Smooth muscle cell of the brain vasculature (primary cell): ENCODE measurements around the gene DENND6B.
"Not testable (repeated sequence)": the region's sequence is repeated elsewhere in the genome, so short reads cannot be mapped to it uniquely, and the experiment has no call there.

Experiments
- DNase-seq: peaks from one replicate; pipeline ENCODE4 v3.0.0-alpha.2; 2012; ENCODE audit warnings: low read depth, low spot score

Gene DENND6B

GRCh38 chr22:50339945-50340879 lies 13.4 kb upstream of the DENND6B start:
- no peak for DNase-seq

- no peak for DNase-seq
Observed at GRCh38 chr22:50338860-50339462, 12.1 kb upstream of the DENND6B start.

- no peak for DNase-seq
Observed at GRCh38 chr22:50338042-50338573, 11.3 kb upstream of the DENND6B start.

GRCh38 chr22:50337262-50338041 lies 10.6 kb upstream of the DENND6B start:
- no peak for DNase-seq

GRCh38 chr22:50334433-50334832 lies 7.6 kb upstream of the DENND6B start:
- DNase-seq: not testable (repeated sequence)

- DNase-seq: no peak
Observed at GRCh38 chr22:50329236-50329635, 2.4 kb upstream of the DENND6B start.

- no peak for DNase-seq
Observed at GRCh38 chr22:50327711-50328019, 853 bp upstream of the DENND6B start.

GRCh38 chr22:50326225-50326955 lies 422 bp downstream of the DENND6B start:
- no peak for DNase-seq

- no peak for DNase-seq
Observed at GRCh38 chr22:50325444-50326224, 1.2 kb downstream of the DENND6B start.

- no peak for DNase-seq
Observed at GRCh38 chr22:50323900-50324299, 2.9 kb downstream of the DENND6B start.

- DNase-seq: not testable (repeated sequence)
Observed at GRCh38 chr22:50322382-50323104, 4.3 kb downstream of the DENND6B start.

- DNase-seq: no peak
Observed at GRCh38 chr22:50320671-50321325, 6.0 kb downstream of the DENND6B start.

- DNase-seq: no peak
Observed at GRCh38 chr22:50320116-50320515, 6.7 kb downstream of the DENND6B start.

- no peak for DNase-seq
Observed at GRCh38 chr22:50319503-50319951, 7.3 kb downstream of the DENND6B start.

GRCh38 chr22:50318698-50319411 lies 8.0 kb downstream of the DENND6B start:
- no peak for DNase-seq

- DNase-seq: no peak
Observed at GRCh38 chr22:50318356-50318697, 8.5 kb downstream of the DENND6B start.

- DNase-seq: no peak
Observed at GRCh38 chr22:50317674-50318073, 9.1 kb downstream of the DENND6B start.

- no peak for DNase-seq
Observed at GRCh38 chr22:50317178-50317577, 9.6 kb downstream of the DENND6B start.
